Endothelial cell of umbilical vein (primary cell): ENCODE measurements around the gene RPL18. TPM values are rescaled to one million over a fixed set of nuclear protein-coding genes. Genes with fewer than 3 reads are reported as not detected.

ENCODE experiments used
- BruUV-seq: library from RNA; stranded (reverse); fragments of 400-500 nt; replicated peaks from 2 replicates; lab custom pipeline; 2021; lab: Mats Ljungman, UMichigan
- CTCF ChIA-PET: fragments of 300-600, 350-600 bp; sonication (Branson Sonifier 250); formaldehyde crosslinking; loops from one replicate; lab custom pipeline; 2021; ENCODE audit warnings: antibody characterized with exemption, inconsistent platforms; lab: Charles Lee
- POLR2A ChIA-PET: fragments of 300-600, 350-600 bp; sonication (Branson Sonifier 250); formaldehyde crosslinking; loops from one replicate; lab custom pipeline; 2021; ENCODE audit warnings: antibody characterized with exemption, inconsistent platforms; lab: Charles Lee
- DNase-seq: peaks from one replicate; pipeline ENCODE4 v3.0.0-alpha.2; 2011; ENCODE audit warnings: low read depth, low spot score
- FAIRE-seq: peaks from 2 replicates; lab custom pipeline; 2011; peaks lifted over from hg19 to GRCh38; lab: Jason Lieb, UNC
- H2AFZ ChIP-seq: 2 replicates; pipeline ENCODE4 v1.6.0; 2012; ENCODE audit warnings: low read depth, low read length, control low read depth, inconsistent platforms
- H3K27ac ChIP-seq: 2 replicates; pipeline ENCODE4 v1.5.1; 2011; ENCODE audit warnings: low read depth, mild to moderate bottlenecking, control low read depth, low read length, moderate library complexity; ENCODE audit not compliant: insufficient read depth
- H3K27me3 ChIP-seq, 2 experiments: 2 replicates each; pipeline versions ENCODE4 v1.6.0 to v1.6.1; 2011; ENCODE audit warnings: low read length in 2 of 2, mixed read lengths in 1 of 2; ENCODE audit not compliant: control insufficient read depth in 2 of 2, insufficient read depth in 2 of 2
- H3K36me3 ChIP-seq, 2 experiments: 2 replicates in 1 of 2; 3 replicates in 1 of 2; pipeline ENCODE4 v1.5.1; 2011; ENCODE audit warnings: low read length in 2 of 2, mild to moderate bottlenecking in 1 of 2, moderate library complexity in 1 of 2; ENCODE audit not compliant: control insufficient read depth in 2 of 2, insufficient read depth in 2 of 2; ENCODE audit errors: extremely low read depth in 1 of 2
- H3K4me1 ChIP-seq: 3 replicates; pipeline ENCODE4 v1.5.1; 2011; ENCODE audit warnings: mild to moderate bottlenecking, low read length; ENCODE audit not compliant: control insufficient read depth, insufficient read depth; ENCODE audit errors: extremely low read depth
- H3K4me2 ChIP-seq: 2 replicates; pipeline ENCODE4 v1.6.1; 2011; ENCODE audit warnings: low read length, control low read depth, mixed read lengths; ENCODE audit not compliant: insufficient read depth
- H3K4me3 ChIP-seq, 3 experiments: fragments of 200-600 bp in 1 of 3; sonication (generic), shearing (Covaris generic) in 1 of 3; replicated peaks in 1 of 3; 2 replicates each; pipeline ENCODE4 v1.5.1; 2011 to 2016; ENCODE audit warnings: control low read depth in 3 of 3, low read length in 3 of 3, mild to moderate bottlenecking in 2 of 3, inconsistent platforms in 1 of 3, low read depth in 1 of 3, moderate library complexity in 1 of 3; ENCODE audit not compliant: insufficient read depth in 1 of 3
- H3K79me2 ChIP-seq: 2 replicates; pipeline ENCODE4 v1.6.0; 2012; ENCODE audit warnings: low read length, inconsistent platforms; ENCODE audit not compliant: control insufficient read depth, insufficient read depth
- H3K9ac ChIP-seq: replicated peaks from 2 replicates; pipeline ENCODE3; 2011; ENCODE audit warnings: low read length, control low read depth; ENCODE audit not compliant: insufficient read depth; ENCODE audit errors: extremely low read depth
- H3K9me1 ChIP-seq: replicated peaks from 3 replicates; pipeline ENCODE4 v1.6.0; 2011; ENCODE audit warnings: mild to moderate bottlenecking, low read length; ENCODE audit not compliant: control insufficient read depth, insufficient read depth; ENCODE audit errors: extremely low read depth
- H3K9me3 ChIP-seq: replicated peaks from 2 replicates; pipeline ENCODE4 v1.5.1; 2012; ENCODE audit warnings: low read length, inconsistent platforms; ENCODE audit not compliant: control insufficient read depth, insufficient read depth
- H4K20me1 ChIP-seq: replicated peaks from 2 replicates; pipeline ENCODE3; 2011; ENCODE audit warnings: mild to moderate bottlenecking, low read length; ENCODE audit not compliant: control insufficient read depth, insufficient read depth; ENCODE audit errors: extremely low read depth
- CTCF ChIP-seq, 2 donors: IDR thresholded peaks; 1 replicate in 1 of 2; 2 replicates in 1 of 2; pipeline ENCODE4 v1.5.1; 2011; ENCODE audit warnings: low read length in 2 of 2, mild to moderate bottlenecking in 2 of 2, moderate library complexity in 2 of 2, control low read depth in 1 of 2, inconsistent platforms in 1 of 2, low read depth in 1 of 2; ENCODE audit not compliant: insufficient read depth in 1 of 2; ENCODE audit errors: extremely low read depth in 1 of 2
- EZH2 ChIP-seq: IDR thresholded peaks from 2 replicates; pipeline ENCODE4 v1.6.1; 2012; ENCODE audit warnings: borderline replicate concordance, low read depth, mild to moderate bottlenecking, moderate library complexity, low read length, inconsistent platforms; ENCODE audit not compliant: severe bottlenecking
- FOS ChIP-seq: IDR thresholded peaks from 2 replicates; pipeline ENCODE4 v1.6.1; 2011; ENCODE audit warnings: mild to moderate bottlenecking, low read length, moderate library complexity, borderline replicate concordance; ENCODE audit not compliant: insufficient read depth
- GATA2 ChIP-seq: IDR thresholded peaks from 2 replicates; pipeline ENCODE4 v1.7.0; 2011; ENCODE audit warnings: low read depth, mild to moderate bottlenecking, moderate library complexity, mixed read lengths, low read length; ENCODE audit not compliant: insufficient read length, insufficient read depth
- JUN ChIP-seq: IDR thresholded peaks from 2 replicates; pipeline ENCODE4 v1.6.1; 2011; ENCODE audit warnings: borderline replicate concordance, low read depth; ENCODE audit not compliant: insufficient read length, insufficient read depth
- MAX ChIP-seq: IDR thresholded peaks from 2 replicates; pipeline ENCODE4 v1.6.1; 2011; ENCODE audit not compliant: insufficient read depth, insufficient read length
- MYC ChIP-seq: IDR thresholded peaks from one replicate; pipeline ENCODE4 v1.6.1; 2011; ENCODE audit warnings: mild to moderate bottlenecking, low read depth, low read length
- POLR2A ChIP-seq: IDR thresholded peaks from 2 replicates; pipeline ENCODE4 v1.6.1; 2012; ENCODE audit warnings: low read depth, mild to moderate bottlenecking, control low read depth, low read length
- POLR2AphosphoS5 ChIP-seq: IDR thresholded peaks from 2 replicates; pipeline ENCODE4 v1.6.1; 2012; ENCODE audit warnings: low read depth, mild to moderate bottlenecking, control low read depth, low read length, moderate library complexity; ENCODE audit not compliant: insufficient read depth
- dilution Hi-C: fragments of 300-500 bp; cut with MboI; formaldehyde crosslinking; loops from one replicate; pipeline ENCODE4 v1.15.0; 2019; ENCODE audit warnings: low sequenced_read_pairs; ENCODE audit not compliant: extremely low pct_ligation_motif_present
- intact Hi-C: fragments of 100-400 bp; cut with micrococcal nuclease; formaldehyde crosslinking; loops from one replicate; pipeline ENCODE4 v1.10.0; 2022
- polyA plus RNA-seq, 4 experiments: library from polyadenylated mRNA; depleted of rRNA in 3 of 4; stranded (reverse) in 3 of 4; unstranded in 1 of 4; fragments of >200 nt; gene quantifications; 2 replicates each; pipeline versions ENCODE4 v1.2.1 to v1.2.3, GENCODE V29; 2011 to 2012; ENCODE audit warnings: missing spikeins in 1 of 4
- total RNA-seq: library from RNA; stranded (reverse); gene quantifications from 2 replicates; pipeline ENCODE4 v1.2.3, GENCODE V29; 2021

The RPL18 gene
- total and polyA plus RNA-seq, 2 donors (not counting 3 experiments of a cell fraction or from before 2014, with no cell fraction given), result 1,407 to 2,154 TPM

- H3K79me2 ChIP-seq, result peaks cover 4% of the 10 kb centered on the region
- H3K27me3 ChIP-seq, result no peaks in the 10 kb centered on the region
- H3K36me3 ChIP-seq, result peaks cover 0 to 2% of the 10 kb centered on the region in 2 experiments
- H3K27ac ChIP-seq, result peak overlapping the region; percentile 65
- TF ChIP-seq EZH2 (no peak), GATA2 (no peak), MYC (no peak), CTCF (IDR thresholded peaks at IDR 0.05; ENCODE audit: extremely low read depth in 1 of 2, insufficient read depth in 1 of 2, low read depth in 1 of 2, low read length in 2 of 2) (no peak), POLR2AphosphoS5 (no peak), POLR2A (no peak), MAX (no peak), FOS (no peak), JUN (no peak)
- peak; percentile 100 for FAIRE-seq
- H3K9me3 ChIP-seq, result no peaks in the 10 kb centered on the region
- H3K4me3 ChIP-seq, result peak overlapping the region in 2 of 3 experiments; percentile 52 to 53
- H3K9ac ChIP-seq, result peak overlapping the region; percentile 80
- DNase-seq, result peak; percentile 99
- peaks cover 14% of the 10 kb centered on the region for H3K4me1 ChIP-seq
- intact Hi-C loops (no loop called here), dilution Hi-C loops (no loop called here)
- H3K4me2 ChIP-seq, result peak overlapping the region; percentile 84
- no peaks in the 10 kb centered on the region for H4K20me1 ChIP-seq
- H3K9me1 ChIP-seq, result no peaks in the 10 kb centered on the region
- POLR2A ChIA-PET, result interaction anchor here (0.7 kb wide), 1 partner anchor 128 kb away, joined by 3 read pairs; no protein-coding TSS in a partner anchor
- BruUV-seq, result no TSS peak
- CTCF ChIA-PET, result interaction anchor here (0.9 kb wide), 1 partner anchor 9 kb away, joined by 4 read pairs; no protein-coding TSS in a partner anchor
- peak overlapping the region; percentile 84 for H2AFZ ChIP-seq
These were observed 5.2 kb upstream of the RPL18 start for GRCh38 chr19:48624067-48624594.
